Measurements from ENCODE around the gene TBX22. TPM values are rescaled to one million over a fixed set of nuclear protein-coding genes. Genes with fewer than 3 reads are reported as not detected.

The TBX22 gene
- not detected for total RNA-seq
- polyA plus RNA-seq, result not detected

- H3K27ac ChIP-seq (ENCODE audit: low read depth in 1 of 2, low read length in 2 of 2), result no peak within 1 kb of the TSS
- H3K27me3 ChIP-seq (ENCODE audit: control insufficient read depth in 4 of 4, insufficient read depth in 4 of 4, low read length in 3 of 4), result peaks cover 0 to 5% (median 0%) of the 10 kb centered on the region in 4 donors
- no peak for TF ChIP-seq GABPA (IDR thresholded peaks at IDR 0.05 in 1 of 2, conservative IDR thresholded peaks at IDR 0.05 in 1 of 2)
- H3K4me1 ChIP-seq (ENCODE audit: control insufficient read depth in 4 of 4, insufficient read depth in 4 of 4, low read length in 3 of 4), result no peaks in the 10 kb centered on the region
- no peaks in the 10 kb centered on the region for H3K36me3 ChIP-seq (ENCODE audit: control insufficient read depth in 4 of 4, insufficient read depth in 3 of 4, low read depth in 1 of 4, low read length in 3 of 4)
- no peak for DNase-seq (ENCODE audit: low spot score)
- WGBS, result 46% methylated on average over 5 of the region's 5 CpGs
- H3K9me3 ChIP-seq (ENCODE audit: control insufficient read depth in 4 of 4, low read length in 3 of 4), result no peaks in the 10 kb centered on the region
- no peak within 1 kb of the TSS for H3K4me3 ChIP-seq (ENCODE audit: low read depth in 1 of 3, low read length in 3 of 3)
- no peak within 1 kb of the TSS for H3K9ac ChIP-seq (ENCODE audit: low read depth in 1 of 2, low read length in 2 of 2)
Measured at GRCh38 chrX:80014141-80014940, at the start of gene TBX22. Gene TBX22, plus strand, starts transcription at chrX:80014753. Its CDS starts 7,517 bp downstream, at chrX:80022270.

GRCh38 chrX:79975605-79976004, 38.9 kb upstream of the TBX22 start:
- no peaks in the 10 kb centered on the region for H3K4me1 ChIP-seq (ENCODE audit: control insufficient read depth in 4 of 4, insufficient read depth in 4 of 4, low read length in 3 of 4)
- no peak overlapping the region for H3K4me3 ChIP-seq (ENCODE audit: low read depth in 1 of 3, low read length in 3 of 3)
- DNase-seq (ENCODE audit: low spot score), result no peak
- H3K27ac ChIP-seq (ENCODE audit: low read depth in 1 of 2, low read length in 2 of 2), result no peak overlapping the region
- H3K9ac ChIP-seq (ENCODE audit: low read depth in 1 of 2, low read length in 2 of 2), result no peak overlapping the region
- H3K27me3 ChIP-seq (ENCODE audit: control insufficient read depth in 4 of 4, insufficient read depth in 4 of 4, low read length in 3 of 4), result no peaks in the 10 kb centered on the region
- H3K36me3 ChIP-seq (ENCODE audit: control insufficient read depth in 4 of 4, insufficient read depth in 3 of 4, low read depth in 1 of 4, low read length in 3 of 4), result no peaks in the 10 kb centered on the region
- H3K9me3 ChIP-seq (ENCODE audit: control insufficient read depth in 4 of 4, low read length in 3 of 4), result peaks cover 0 to 3% (median 0%) of the 10 kb centered on the region in 4 donors
- no peak for TF ChIP-seq TAF1 (conservative IDR thresholded peaks at IDR 0.05)

- Histone ChIP-seq H3K27me3 (ENCODE audit: control insufficient read depth in 4 of 4, insufficient read depth in 4 of 4, low read length in 3 of 4) (peaks cover 0 to 1% (median 0%) of the 10 kb centered on the region in 4 donors), H3K36me3 (ENCODE audit: control insufficient read depth in 4 of 4, insufficient read depth in 3 of 4, low read depth in 1 of 4, low read length in 3 of 4) (no peaks in the 10 kb centered on the region), H3K4me3 (ENCODE audit: low read depth in 1 of 3, low read length in 3 of 3) (no peak overlapping the region), H3K9me3 (ENCODE audit: control insufficient read depth in 4 of 4, low read length in 3 of 4) (no peaks in the 10 kb centered on the region), H3K4me1 (ENCODE audit: control insufficient read depth in 4 of 4, insufficient read depth in 4 of 4, low read length in 3 of 4) (no peaks in the 10 kb centered on the region), H3K9ac (ENCODE audit: low read depth in 1 of 2, low read length in 2 of 2) (no peak overlapping the region), H3K27ac (ENCODE audit: low read depth in 1 of 2, low read length in 2 of 2) (no peak overlapping the region)
- no peak for TF ChIP-seq RXRA (IDR thresholded peaks at IDR 0.05)
- TF ChIP-seq JUND (IDR thresholded peaks at IDR 0.05), result no peak
- no peak for TF ChIP-seq CTCF (IDR thresholded peaks at IDR 0.05; ENCODE audit: low read depth, low read length, missing input control)
- no peak for TF ChIP-seq FOXA2 (IDR thresholded peaks at IDR 0.05)
- TF ChIP-seq ATF3 (IDR thresholded peaks at IDR 0.05), result no peak
- TF ChIP-seq HNF4A (conservative IDR thresholded peaks at IDR 0.05), result no peak
- TF ChIP-seq TAF1 (conservative IDR thresholded peaks at IDR 0.05), result no peak
- TF ChIP-seq SP1 (IDR thresholded peaks at IDR 0.05), result no peak
- no peak for TF ChIP-seq EGR1 (IDR thresholded peaks at IDR 0.05; ENCODE audit: low read depth in 2 of 2)
- no peak for TF ChIP-seq GABPA (IDR thresholded peaks at IDR 0.05 in 1 of 2, conservative IDR thresholded peaks at IDR 0.05 in 1 of 2)
- TF ChIP-seq YY1 (IDR thresholded peaks at IDR 0.05), result no peak
- TF ChIP-seq NR2F2 (IDR thresholded peaks at IDR 0.05), result no peak
- 45% methylated on average over 2 of the region's 2 CpGs for WGBS
- DNase-seq (ENCODE audit: low spot score), result no peak
Measured at GRCh38 chrX:80004458-80004857, 10.1 kb upstream of the TBX22 start.
